GM21381 (cell line): ENCODE measurements around the gene F2R.
"Not testable (repeated sequence)": the region's sequence is repeated elsewhere in the genome, so short reads cannot be mapped to it uniquely, and the experiment has no call there.

Experiments
- ATAC-seq: cut with Tn5 transposase; IDR thresholded peaks from one replicate; pipeline ENCODE4 v1.9.1; 2021; ENCODE audit warnings: mild to moderate bottlenecking, moderate library complexity; ENCODE audit not compliant: unreplicated experiment

The F2R gene

GRCh38 chr5:76717222-76718083 is 1.5 kb downstream of the F2R start:
- ATAC-seq = no peak

- ATAC-seq = no peak
These were observed 2.5 kb downstream of the F2R start for GRCh38 chr5:76718381-76718832.

GRCh38 chr5:76718880-76719279 is 3.0 kb downstream of the F2R start:
- ATAC-seq = no peak

GRCh38 chr5:76720988-76721569 is 5.2 kb downstream of the F2R start:
- peak; percentile 85 for ATAC-seq

GRCh38 chr5:76723266-76723665 is 7.3 kb downstream of the F2R start:
- ATAC-seq = no peak

- no peak for ATAC-seq
These were observed 8.0 kb downstream of the F2R start for GRCh38 chr5:76723906-76724305.

- ATAC-seq = no peak
These were observed 8.9 kb downstream of the F2R start for GRCh38 chr5:76724871-76725270.

- ATAC-seq = no peak
These were observed 13.0 kb downstream of the F2R start for GRCh38 chr5:76728965-76729364.

GRCh38 chr5:76729373-76730290 is 13.7 kb downstream of the F2R start:
- ATAC-seq = no peak

- no peak for ATAC-seq
These were observed 16.6 kb downstream of the F2R start for GRCh38 chr5:76732405-76733048.

- ATAC-seq = peak; percentile 78
These were observed 17.1 kb downstream of the F2R start for GRCh38 chr5:76733049-76733417.

- no peak for ATAC-seq
These were observed 20.0 kb downstream of the F2R start for GRCh38 chr5:76735762-76736545.

GRCh38 chr5:76736679-76737556 is 21.0 kb downstream of the F2R start:
- ATAC-seq = peak; percentile 23

- no peak for ATAC-seq
These were observed 21.9 kb downstream of the F2R start for GRCh38 chr5:76737846-76738245.

- ATAC-seq = not testable (repeated sequence)
These were observed 25.6 kb downstream of the F2R start for GRCh38 chr5:76741506-76741905.

GRCh38 chr5:76742583-76742982 is 26.7 kb downstream of the F2R start:
- ATAC-seq = no peak

- no peak for ATAC-seq
These were observed 28.7 kb downstream of the F2R start for GRCh38 chr5:76744632-76745031.

- no peak for ATAC-seq
These were observed 29.7 kb downstream of the F2R start for GRCh38 chr5:76745670-76746069.

GRCh38 chr5:76746677-76747076 is 30.8 kb downstream of the F2R start:
- ATAC-seq = no peak
